IMR-90 (cell line): Measurements from ENCODE around the gene FNIP2. TPM values are rescaled to one million over a fixed set of nuclear protein-coding genes. Genes with fewer than 3 reads are reported as not detected.

ENCODE experiments used
- ATAC-seq: fragments of 200-7000 bp; cut with Tn5 transposase; 2 replicates; pipeline ENCODE4 v1.9.1; 2020; ENCODE audit warnings: low read depth, mild to moderate bottlenecking, moderate library complexity
- BruUV-seq: library from RNA; stranded (reverse); fragments of 400-500 nt; replicated peaks from 2 replicates; lab custom pipeline; 2021; lab: Mats Ljungman, UMichigan
- CTCF ChIA-PET: fragments of 300-600 bp; formaldehyde crosslinking; extraction: SDS; loops from one replicate; lab custom pipeline; 2021; ENCODE audit warnings: antibody characterized with exemption; lab: Yijun Ruan, JAX
- POLR2A ChIA-PET: fragments of 300-600 bp; sonication (Branson Sonifier 250); formaldehyde crosslinking; loops from one replicate; lab custom pipeline; 2022; ENCODE audit warnings: antibody characterized with exemption; ENCODE audit not compliant: unreplicated experiment; lab: Charles Lee
- DNase-seq: peaks from one replicate; pipeline ENCODE4 v3.0.0; 2013
- H2AFZ ChIP-seq: replicated peaks from 2 replicates; pipeline ENCODE3; 2013; ENCODE audit warnings: low read length, mild to moderate bottlenecking; ENCODE audit not compliant: poor library complexity
- H2AK5ac ChIP-seq: 2 replicates; pipeline ENCODE4 v1.6.1; 2013; ENCODE audit warnings: low read depth, low read length, inconsistent platforms
- H2AK9ac ChIP-seq: replicated peaks from 2 replicates; pipeline ENCODE3; 2013; ENCODE audit warnings: mild to moderate bottlenecking, low read depth, low read length, moderate library complexity; ENCODE audit not compliant: poor library complexity
- H2BK120ac ChIP-seq: 2 replicates; pipeline ENCODE4 v1.6.1; 2013; ENCODE audit warnings: low read depth, low read length, inconsistent platforms
- H2BK15ac ChIP-seq: 3 replicates; pipeline ENCODE4 v1.6.1; 2013; ENCODE audit warnings: low read depth, low read length, inconsistent platforms
- H2BK20ac ChIP-seq: 2 replicates; pipeline ENCODE4 v1.6.1; 2013; ENCODE audit warnings: low read depth, mild to moderate bottlenecking, inconsistent platforms, low read length, moderate library complexity
- H2BK5ac ChIP-seq: 2 replicates; pipeline ENCODE4 v1.6.1; 2013; ENCODE audit warnings: mild to moderate bottlenecking, low read depth, low read length, inconsistent platforms; ENCODE audit not compliant: poor library complexity, severe bottlenecking
- H3K14ac ChIP-seq: replicated peaks from 2 replicates; pipeline ENCODE4 v1.6.1; 2013; ENCODE audit warnings: low read depth, low read length, inconsistent platforms
- H3K18ac ChIP-seq: 2 replicates; pipeline ENCODE4 v1.6.1; 2013; ENCODE audit warnings: low read depth, low read length, control low read depth
- H3K23ac ChIP-seq: 2 replicates; pipeline ENCODE4 v1.6.1; 2013; ENCODE audit warnings: low read depth, low read length, inconsistent platforms
- H3K27ac ChIP-seq: 2 replicates; pipeline ENCODE4 v1.5.1; 2013; ENCODE audit warnings: mild to moderate bottlenecking, control low read depth, low read length; ENCODE audit not compliant: insufficient read depth
- H3K27me3 ChIP-seq: 2 replicates; pipeline ENCODE4 v1.6.1; 2013; ENCODE audit warnings: low read length; ENCODE audit not compliant: control insufficient read depth, insufficient read depth
- H3K36me3 ChIP-seq: 2 replicates; pipeline ENCODE4 v1.6.1; 2013; ENCODE audit warnings: low read length, mixed read lengths; ENCODE audit not compliant: control insufficient read depth, insufficient read depth
- H3K4ac ChIP-seq: 2 replicates; pipeline ENCODE4 v1.6.1; 2013; ENCODE audit warnings: low read depth, low read length, inconsistent platforms
- H3K4me1 ChIP-seq: 2 replicates; pipeline ENCODE4 v1.6.1; 2013; ENCODE audit warnings: low read length, mixed read lengths; ENCODE audit not compliant: control insufficient read depth, insufficient read depth
- H3K4me2 ChIP-seq: 2 replicates; pipeline ENCODE4 v1.6.1; 2013; ENCODE audit warnings: low read depth, mild to moderate bottlenecking, control low read depth, low read length, moderate library complexity
- H3K4me3 ChIP-seq: 2 replicates; pipeline ENCODE4 v1.5.1; 2013; ENCODE audit warnings: low read depth, mild to moderate bottlenecking, control low read depth, low read length, moderate library complexity; ENCODE audit not compliant: insufficient read depth
- H3K56ac ChIP-seq: 2 replicates; pipeline ENCODE4 v1.6.1; 2013; ENCODE audit warnings: low read length, inconsistent platforms; ENCODE audit not compliant: insufficient read depth; ENCODE audit errors: extremely low read depth
- H3K79me1 ChIP-seq, 2 experiments: 2 replicates each; pipeline ENCODE4 v1.6.1; 2013; ENCODE audit warnings: low read length in 2 of 2, inconsistent platforms in 1 of 2, low read depth in 1 of 2
- H3K9ac ChIP-seq: 2 replicates; pipeline ENCODE4 v1.6.1; 2013; ENCODE audit warnings: low read depth, low read length, control low read depth
- H3K9me1 ChIP-seq: 2 replicates; pipeline ENCODE4 v1.6.1; 2013; ENCODE audit warnings: low read length, inconsistent platforms; ENCODE audit not compliant: insufficient read depth
- H3K9me3 ChIP-seq: 2 replicates; pipeline ENCODE4 v1.6.1; 2013; ENCODE audit warnings: low read length; ENCODE audit not compliant: control insufficient read depth, insufficient read depth
- H4K20me1 ChIP-seq: 2 replicates; pipeline ENCODE4 v1.6.1; 2013; ENCODE audit warnings: low read length, inconsistent platforms; ENCODE audit not compliant: insufficient read depth
- H4K5ac ChIP-seq: 2 replicates; pipeline ENCODE4 v1.6.1; 2013; ENCODE audit warnings: mild to moderate bottlenecking, low read depth, low read length, control low read depth
- H4K8ac ChIP-seq, 2 experiments: 2 replicates each; pipeline ENCODE4 v1.6.1; 2013; ENCODE audit warnings: low read depth in 2 of 2, low read length in 2 of 2, control low read depth in 1 of 2, inconsistent platforms in 1 of 2
- H4K91ac ChIP-seq: 2 replicates; pipeline ENCODE4 v1.6.1; 2013; ENCODE audit warnings: low read depth, low read length, inconsistent platforms; ENCODE audit not compliant: insufficient read depth
- BHLHE40 ChIP-seq: fragments of 150-350 bp; IDR thresholded peaks from 2 replicates; pipeline ENCODE4 v1.6.1; 2016; ENCODE audit warnings: mild to moderate bottlenecking, low read depth, low read length
- CEBPB ChIP-seq: IDR thresholded peaks from 2 replicates; pipeline ENCODE4 v1.6.1; 2012; ENCODE audit warnings: low read depth, low read length, improper control_type of control experiment
- CHD1 ChIP-seq: IDR thresholded peaks from 2 replicates; pipeline ENCODE4 v1.6.1; 2012; ENCODE audit warnings: low read depth, low read length, improper control_type of control experiment
- CTCF ChIP-seq: conservative IDR thresholded peaks from 2 replicates; pipeline ENCODE4 v1.5.1; 2012; ENCODE audit warnings: mild to moderate bottlenecking, low read depth, low read length, improper control_type of control experiment
- ELK1 ChIP-seq: fragments of 150-350 bp; IDR thresholded peaks from 2 replicates; pipeline ENCODE4 v1.6.1; 2016; ENCODE audit warnings: low read depth, mild to moderate bottlenecking, low read length, moderate library complexity, borderline replicate concordance
- FOS ChIP-seq: fragments of 150-350 bp; IDR thresholded peaks from 2 replicates; pipeline ENCODE4 v1.6.1; 2016; ENCODE audit warnings: low read depth, low read length
- MAFK ChIP-seq: IDR thresholded peaks from 2 replicates; pipeline ENCODE4 v1.6.1; 2012; ENCODE audit warnings: low read depth, low read length, improper control_type of control experiment
- MAZ ChIP-seq: IDR thresholded peaks from 2 replicates; pipeline ENCODE4 v1.6.1; 2012; ENCODE audit warnings: low read depth, mild to moderate bottlenecking, low read length, improper control_type of control experiment, moderate library complexity, borderline replicate concordance
- MXI1 ChIP-seq: IDR thresholded peaks from 2 replicates; pipeline ENCODE4 v1.6.1; 2012; ENCODE audit warnings: low read depth, mild to moderate bottlenecking, low read length, moderate library complexity, borderline replicate concordance
- NFE2L2 ChIP-seq: fragments of 150-350 bp; IDR thresholded peaks from 2 replicates; pipeline ENCODE4 v1.6.1; 2016; ENCODE audit warnings: low read depth, mild to moderate bottlenecking, low read length
- POLR2A ChIP-seq: IDR thresholded peaks from 2 replicates; pipeline ENCODE4 v1.6.1; 2012; ENCODE audit warnings: mild to moderate bottlenecking, low read depth, low read length
- RAD21 ChIP-seq: IDR thresholded peaks from 2 replicates; pipeline ENCODE4 v1.6.1; 2012; ENCODE audit warnings: low read length, improper control_type of control experiment
- RCOR1 ChIP-seq: IDR thresholded peaks from 2 replicates; pipeline ENCODE4 v1.6.1; 2012; ENCODE audit warnings: mild to moderate bottlenecking, low read length, improper control_type of control experiment; ENCODE audit not compliant: insufficient replicate concordance
- RFX5 ChIP-seq: IDR thresholded peaks from 2 replicates; pipeline ENCODE4 v1.8.0; 2012; ENCODE audit warnings: low read depth, mild to moderate bottlenecking, low read length, moderate library complexity
- SMC3 ChIP-seq: fragments of 150-350 bp; IDR thresholded peaks from 2 replicates; pipeline ENCODE4 v1.6.1; 2016; ENCODE audit warnings: low read depth, mild to moderate bottlenecking, antibody characterized with exemption, low read length, moderate library complexity
- USF2 ChIP-seq: fragments of 150-350 bp; IDR thresholded peaks from 2 replicates; pipeline ENCODE4 v1.6.1; 2017; ENCODE audit warnings: mild to moderate bottlenecking, antibody characterized with exemption, low read length, low read depth
- WGBS, 2 experiments: methylation state at CpG; one replicate each; pipeline versions ENCODE4 v1.1.5 to v1.1.7; 2013; ENCODE audit warnings: missing lambda C conversion rate in 2 of 2; ENCODE audit not compliant: insufficient read length in 1 of 2; ENCODE audit errors: extremely low coverage in 2 of 2; 5-methylcytosine and 5-hydroxymethylcytosine counted together
- dilution Hi-C: fragments of 300-500 bp; cut with HindIII; formaldehyde crosslinking; loops from one replicate; pipeline ENCODE4 v1.14.3; 2018; ENCODE audit warnings: low sequenced_read_pairs; ENCODE audit not compliant: unreplicated experiment
- in situ Hi-C: fragments of 300-500 bp; cut with MboI; formaldehyde crosslinking; loops from 3 replicates; pipeline ENCODE4 v1.14.3; 2019; ENCODE audit warnings: low sequenced_read_pairs, inconsistent platforms, mixed read lengths
- intact Hi-C: fragments of 100-400 bp; cut with micrococcal nuclease; formaldehyde crosslinking; loops from 2 replicates; pipeline ENCODE4 v1.10.0; 2022
- polyA plus RNA-seq, 3 experiments: library from polyadenylated mRNA; depleted of rRNA; stranded (reverse); fragments of >200 nt; gene quantifications; 2 replicates each; pipeline ENCODE4 v1.2.3, GENCODE V29; 2012; ENCODE audit warnings: low replicate concordance in 1 of 3
- total RNA-seq: library from RNA; depleted of rRNA; stranded (reverse); fragments of >200 nt; gene quantifications from 2 replicates; pipeline ENCODE4 v1.2.3, GENCODE V29; 2012

Gene FNIP2
- total and polyA plus RNA-seq, 2 of the 4 experiments (the other 2 are of a cell fraction), result 4.7 to 24.6 TPM

GRCh38 chr4:158785718-158786117 is 16.9 kb downstream of the FNIP2 start:
- H2BK20ac ChIP-seq, result no peak overlapping the region
- no peaks in the 10 kb centered on the region for H3K27me3 ChIP-seq
- H3K9me1 ChIP-seq, result peaks cover 13% of the 10 kb centered on the region
- 0 out of 2 replicates have a peak overlapping the region, but pooled peaks have one; percentile 2 for H2BK120ac ChIP-seq
- WGBS, 2 experiments, result no CpG with 5 or more reads among the region's 1 CpG
- no peak overlapping the region for H3K4me3 ChIP-seq
- H3K14ac ChIP-seq, result no peak overlapping the region
- POLR2A ChIA-PET, result no interaction called here
- no peak overlapping the region for H3K4ac ChIP-seq
- ATAC-seq, result no peak
- intact Hi-C loops (no loop called here), dilution Hi-C loops (no loop called here), in situ Hi-C loops (no loop called here)
- no peak overlapping the region for H2AK5ac ChIP-seq
- no peaks in the 10 kb centered on the region for H3K36me3 ChIP-seq
- no peaks in the 10 kb centered on the region for H3K9me3 ChIP-seq
- peaks cover 48 to 71% of the 10 kb centered on the region in 2 experiments for H3K79me1 ChIP-seq
- H3K4me2 ChIP-seq, result peak overlapping the region; percentile 45; the same call in 1 of the 2 replicates
- no peak overlapping the region for H4K5ac ChIP-seq
- H2AK9ac ChIP-seq, result no peak overlapping the region
- no peak overlapping the region; the same call in 1 of the 2 replicates for H3K18ac ChIP-seq
- no peak overlapping the region for H3K27ac ChIP-seq
- DNase-seq, result no peak
- H3K56ac ChIP-seq, result no peak overlapping the region
- no peak overlapping the region for H4K91ac ChIP-seq
- CTCF ChIA-PET, result no interaction called here
- no TSS peak for BruUV-seq
- H3K9ac ChIP-seq, result no peak overlapping the region
- no peak overlapping the region for H2BK15ac ChIP-seq
- no peak for TF ChIP-seq USF2
- TF ChIP-seq CEBPB, result no peak
- TF ChIP-seq MXI1, result no peak
- TF ChIP-seq CTCF, result no peak
- TF ChIP-seq MAZ, result no peak
- TF ChIP-seq CHD1, result no peak
- no peak for TF ChIP-seq MAFK
- no peak for TF ChIP-seq RCOR1
- TF ChIP-seq NFE2L2, result no peak
- TF ChIP-seq FOS, result no peak
- TF ChIP-seq SMC3, result no peak
- no peak for TF ChIP-seq RFX5
- TF ChIP-seq POLR2A, result no peak
- no peak for TF ChIP-seq RAD21
- TF ChIP-seq BHLHE40, result no peak
- TF ChIP-seq ELK1, result no peak
- H4K20me1 ChIP-seq, result no peaks in the 10 kb centered on the region; the same call in 1 of the 2 replicates
- H3K23ac ChIP-seq, result no peak overlapping the region
- no peak overlapping the region for H2BK5ac ChIP-seq
- no peak overlapping the region for H2AFZ ChIP-seq
- no peak overlapping the region for H4K8ac ChIP-seq
- H3K4me1 ChIP-seq, result peaks cover 16% of the 10 kb centered on the region
